Measurements from ENCODE around the gene FAM53B.
A peak's percentile ranks its signal among the peaks of the same experiment; 100 is the strongest.
"Not testable (repeated sequence)": the region's sequence is repeated elsewhere in the genome, so short reads cannot be mapped to it uniquely, and the experiment has no call there.

The FAM53B gene

GRCh38 chr10:124744102-124745050 lies at the start of gene FAM53B:
TSS of gene FAM53B (minus strand) at chr10:124744378. CDS start at chr10:124706713, 37,665 bp downstream.
- H3K4me3 ChIP-seq (ENCODE audit: low read depth, low read length) = peak within 1 kb of the TSS; percentile 65
- DNase-seq (ENCODE audit: low read depth, low spot score) = peak; percentile 73
- in situ Hi-C loops (cut with HindIII; ENCODE audit: low sequenced_read_pairs) = no loop called here
- no peak for TF ChIP-seq CTCF (IDR thresholded peaks at IDR 0.05; ENCODE audit: low read depth, low read length)

GRCh38 chr10:124792998-124793352 lies 48.8 kb upstream of the FAM53B start:
- in situ Hi-C loops (cut with HindIII; ENCODE audit: low sequenced_read_pairs) = no loop called here
- no peak for DNase-seq (ENCODE audit: low read depth, low spot score)
- H3K4me3 ChIP-seq (ENCODE audit: low read depth, low read length) = no peak overlapping the region
- TF ChIP-seq CTCF (IDR thresholded peaks at IDR 0.05; ENCODE audit: low read depth, low read length) = no peak

GRCh38 chr10:124791547-124792348 lies 47.6 kb upstream of the FAM53B start, which contains the start of gene EEF1AKMT2:
TSS of gene EEF1AKMT2 (minus strand) at chr10:124791887. CDS start at chr10:124791833, 54 bp downstream.
- DNase-seq (ENCODE audit: low read depth, low spot score) = peak; percentile 88
- in situ Hi-C loops (cut with HindIII; ENCODE audit: low sequenced_read_pairs) = no loop called here
- no peak for TF ChIP-seq CTCF (IDR thresholded peaks at IDR 0.05; ENCODE audit: low read depth, low read length)
- peak within 1 kb of the TSS; percentile 97 for H3K4me3 ChIP-seq (ENCODE audit: low read depth, low read length)

- H3K4me3 ChIP-seq (ENCODE audit: low read depth, low read length); DNase-seq (ENCODE audit: low read depth, low spot score); in situ Hi-C loops (cut with HindIII; ENCODE audit: low sequenced_read_pairs): not testable (repeated sequence)
Measured at GRCh38 chr10:124782900-124783299, 38.7 kb upstream of the FAM53B start.

- no peak for DNase-seq (ENCODE audit: low read depth, low spot score)
- H3K4me3 ChIP-seq (ENCODE audit: low read depth, low read length) = no peak overlapping the region
- TF ChIP-seq CTCF (IDR thresholded peaks at IDR 0.05; ENCODE audit: low read depth, low read length) = no peak
- in situ Hi-C loops (cut with HindIII; ENCODE audit: low sequenced_read_pairs) = no loop called here
Measured at GRCh38 chr10:124768791-124769190, 24.6 kb upstream of the FAM53B start.

GRCh38 chr10:124765256-124765655 lies 21.1 kb upstream of the FAM53B start:
- TF ChIP-seq CTCF (IDR thresholded peaks at IDR 0.05; ENCODE audit: low read depth, low read length) = no peak
- DNase-seq (ENCODE audit: low read depth, low spot score) = no peak

More at GRCh38 chr10:124765256-124765655, 21.1 kb upstream of the FAM53B start:
- no peak overlapping the region for H3K4me3 ChIP-seq (ENCODE audit: low read depth, low read length)
- in situ Hi-C loops (cut with HindIII; ENCODE audit: low sequenced_read_pairs) = no loop called here

Data from astrocyte of the spinal cord (primary cell).